K562 (cell line): ENCODE measurements around the gene UBXN11. TPM values are rescaled to one million over a fixed set of nuclear protein-coding genes. Genes with fewer than 3 reads are reported as not detected.

Source experiments
- DMBX1 ChIP-seq: fragments of 250-450 bp; sonication (Bioruptor Pico); IDR thresholded peaks from 2 replicates; pipeline ENCODE4 v1.8.0; 2022; ENCODE audit warnings: inconsistent platforms, mild to moderate bottlenecking, moderate library complexity, borderline replicate concordance
- FOXM1 ChIP-seq, 2 experiments: fragments of 450-650 bp in 1 of 2; sonication (generic) in 1 of 2; formaldehyde crosslinking in 1 of 2; IDR thresholded peaks; 2 replicates each; pipeline versions ENCODE4 v1.6.1 to v1.9.0; 2017 to 2022; ENCODE audit warnings: low read depth in 2 of 2, mild to moderate bottlenecking in 2 of 2, missing genetic modification reagents in 1 of 2, moderate library complexity in 1 of 2
- IRF2 ChIP-seq: sonication (generic); formaldehyde crosslinking; IDR thresholded peaks from 2 replicates; pipeline ENCODE4 v1.8.1; 2022; ENCODE audit warnings: mild to moderate bottlenecking, missing genetic modification reagents
- MBD1 ChIP-seq: fragments of 250-450 bp; sonication (Bioruptor Pico); IDR thresholded peaks from 2 replicates; pipeline ENCODE4 v1.8.0; 2022; ENCODE audit warnings: inconsistent platforms
- NR1H2 ChIP-seq: sonication (generic); formaldehyde crosslinking; IDR thresholded peaks from 2 replicates; pipeline ENCODE4 v1.4.0; 2020; ENCODE audit warnings: mild to moderate bottlenecking, missing genetic modification reagents
- PHB ChIP-seq: fragments of 250-450 bp; sonication (Bioruptor Pico); IDR thresholded peaks from 2 replicates; pipeline ENCODE4 v1.5.0; 2021
- POLR2B ChIP-seq: fragments of 450-650 bp; IDR thresholded peaks from 2 replicates; pipeline ENCODE4 v1.6.1; 2018; ENCODE audit warnings: low read depth; ENCODE audit not compliant: partially characterized antibody
- PTTG1 ChIP-seq: fragments of 450-650 bp; IDR thresholded peaks from 2 replicates; pipeline ENCODE4 v1.6.1; 2016; ENCODE audit warnings: low read depth, mild to moderate bottlenecking, missing genetic modification characterization, missing compliant biosample characterization
- RFX7 ChIP-seq: fragments of 250-450 bp; sonication (Bioruptor Pico); IDR thresholded peaks from 2 replicates; pipeline ENCODE4 v1.5.1; 2021; ENCODE audit warnings: mild to moderate bottlenecking
- SRF ChIP-seq, 2 experiments: fragments of 250-450, 450-650 bp in 1 of 2; sonication (Bioruptor Pico) in 1 of 2; sonication (generic) in 1 of 2; formaldehyde crosslinking; IDR thresholded peaks; 2 replicates each; pipeline versions ENCODE4 v1.5.0 to v1.5.1; 2020 to 2022; ENCODE audit warnings: mild to moderate bottlenecking in 1 of 2, missing genetic modification reagents in 1 of 2
- ZC3H8 ChIP-seq: fragments of 450-650 bp; IDR thresholded peaks from 2 replicates; pipeline ENCODE4 v1.6.1; 2017
- ZEB2 ChIP-seq: fragments of 450-650 bp; IDR thresholded peaks from 2 replicates; pipeline ENCODE4 v1.6.1; 2016
- ZFP30 ChIP-seq: fragments of 250-450 bp; sonication (Bioruptor Pico); IDR thresholded peaks from 2 replicates; pipeline ENCODE4 v1.8.0; 2022; ENCODE audit warnings: moderate library complexity, mild to moderate bottlenecking, inconsistent platforms, borderline replicate concordance
- ZKSCAN1 ChIP-seq: fragments of 150-350 bp; IDR thresholded peaks from 2 replicates; pipeline ENCODE4 v1.6.1; 2016; ENCODE audit warnings: low read depth, low read length
- ZNF24 ChIP-seq: fragments of 450-650 bp; IDR thresholded peaks from 2 replicates; pipeline ENCODE4 v1.6.1; 2016
- ZNF696 ChIP-seq: fragments of 250-450 bp; sonication (Bioruptor Pico); conservative IDR thresholded peaks from 2 replicates; pipeline ENCODE4 v1.4.0; 2020; ENCODE audit warnings: mild to moderate bottlenecking, moderate library complexity
- polyA plus RNA-seq, 8 experiments: library from polyadenylated mRNA; depleted of rRNA in 4 of 8; stranded (reverse) in 5 of 8; unstranded in 3 of 8; fragments of >200 nt; fragmentation: Nextera tagmentation in 2 of 8; fragmentation: Illumina TruSeq in 1 of 8; extraction: Ambion mirVana in 2 of 8; extraction: Trizol in 1 of 8; gene quantifications; 2 replicates each; pipeline versions ENCODE4 v1.2.1 to v1.2.3, GENCODE V29; 2011 to 2014; ENCODE audit warnings: inconsistent platforms in 1 of 8, missing spikeins in 1 of 8
- total RNA-seq, 7 experiments: library from RNA; depleted of rRNA in 6 of 7; stranded (reverse); fragments of >200 nt in 6 of 7; fragmentation: Illumina TruSeq in 2 of 7; extraction: Trizol in 2 of 7; gene quantifications; 2 replicates each; pipeline versions ENCODE4 v1.2.1 to v1.2.3, GENCODE V29; 2011 to 2021; ENCODE audit warnings: low replicate concordance in 1 of 7

Gene UBXN11
- total and polyA plus RNA-seq, 9 of the 15 experiments (the other 6 are each of a cell fraction or from before 2014, with no cell fraction given), result 0.48 to 34.3 (median 11.3) TPM

GRCh38 chr1:26284597-26285347, 21.7 kb downstream of the UBXN11 start (continued):
- TF ChIP-seq IRF2 (CRISPR knock-in tag) (no peak), ZKSCAN1 (peak; percentile 56), SRF (CRISPR knock-in tag; IDR thresholded peaks at IDR 0.05) (peak in 1 of 2 experiments; percentile 94; a peak in 2 of 4 replicates), NR1H2 (CRISPR knock-in tag) (no peak), RFX7 (CRISPR knock-in tag) (no peak), ZNF696 (CRISPR knock-in tag) (no peak), ZFP30 (CRISPR knock-in tag) (no peak), ZNF24 (peak; percentile 58; the same call in 1 of the 2 replicates), POLR2B (no peak), PTTG1 (tag) (no peak), FOXM1 (IDR thresholded peaks at IDR 0.05; ENCODE audit: low read depth) (no peak), FOXM1 (CRISPR knock-in tag; IDR thresholded peaks at IDR 0.05; ENCODE audit: low read depth) (no peak; the same call in 1 of the 2 replicates), DMBX1 (peak; percentile 75; the same call in 1 of the 2 replicates), MBD1 (CRISPR knock-in tag) (no peak; the same call in 1 of the 2 replicates), PHB (CRISPR knock-in tag) (no peak), ZC3H8 (no peak), ZEB2 (peak; percentile 81)
